ENCODE data around the gene GSN.

Gene GSN

GRCh38 chr9:121232251-121232650 is 35.7 kb upstream of the GSN start:
- H3K4me1 ChIP-seq (ENCODE audit: control insufficient read depth, insufficient read depth, low read length): peaks cover 4% of the 10 kb centered on the region; the same call in 1 of the 2 replicates
- no peak overlapping the region for H3K4me3 ChIP-seq (ENCODE audit: low read depth, low read length)
- no peaks in the 10 kb centered on the region for H3K27me3 ChIP-seq (ENCODE audit: control insufficient read depth, insufficient read depth, low read length)
- H3K9me3 ChIP-seq (ENCODE audit: control insufficient read depth, insufficient read depth, low read depth, low read length): no peaks in the 10 kb centered on the region
- no peak overlapping the region for H3K9ac ChIP-seq (ENCODE audit: low read length)
- H3K36me3 ChIP-seq (ENCODE audit: control insufficient read depth, insufficient read depth, low read length): no peaks in the 10 kb centered on the region
- H3K27ac ChIP-seq (ENCODE audit: low read depth, low read length): no peak overlapping the region

- Histone ChIP-seq H3K9me3 (ENCODE audit: control insufficient read depth, insufficient read depth, low read depth, low read length) (no peaks in the 10 kb centered on the region), H3K36me3 (ENCODE audit: control insufficient read depth, insufficient read depth, low read length) (no peaks in the 10 kb centered on the region), H3K4me3 (ENCODE audit: low read depth, low read length) (no peak overlapping the region), H3K27me3 (ENCODE audit: control insufficient read depth, insufficient read depth, low read length) (peaks cover 11% of the 10 kb centered on the region; the same call in 1 of the 2 replicates), H3K4me1 (ENCODE audit: control insufficient read depth, insufficient read depth, low read length) (peaks cover 4% of the 10 kb centered on the region; the same call in 1 of the 2 replicates), H3K9ac (ENCODE audit: low read length) (no peak overlapping the region), H3K27ac (ENCODE audit: low read depth, low read length) (no peak overlapping the region)
These were observed 33.8 kb upstream of the GSN start for GRCh38 chr9:121233906-121234831.

- Histone ChIP-seq H3K36me3 (ENCODE audit: control insufficient read depth, insufficient read depth, low read length) (no peaks in the 10 kb centered on the region), H3K27me3 (ENCODE audit: control insufficient read depth, insufficient read depth, low read length) (peaks cover 18% of the 10 kb centered on the region; the same call in 1 of the 2 replicates), H3K27ac (ENCODE audit: low read depth, low read length) (no peak overlapping the region), H3K9ac (ENCODE audit: low read length) (no peak overlapping the region), H3K4me3 (ENCODE audit: low read depth, low read length) (no peak overlapping the region), H3K4me1 (ENCODE audit: control insufficient read depth, insufficient read depth, low read length) (peaks cover 4% of the 10 kb centered on the region; the same call in 1 of the 2 replicates), H3K9me3 (ENCODE audit: control insufficient read depth, insufficient read depth, low read depth, low read length) (no peaks in the 10 kb centered on the region)
These were observed 33.2 kb upstream of the GSN start for GRCh38 chr9:121234832-121235161.

GRCh38 chr9:121235512-121235911 is 32.5 kb upstream of the GSN start:
- Histone ChIP-seq H3K27me3 (ENCODE audit: control insufficient read depth, insufficient read depth, low read length) (peaks cover 19% of the 10 kb centered on the region; the same call in 1 of the 2 replicates), H3K4me3 (ENCODE audit: low read depth, low read length) (no peak overlapping the region), H3K9me3 (ENCODE audit: control insufficient read depth, insufficient read depth, low read depth, low read length) (no peaks in the 10 kb centered on the region), H3K36me3 (ENCODE audit: control insufficient read depth, insufficient read depth, low read length) (no peaks in the 10 kb centered on the region), H3K4me1 (ENCODE audit: control insufficient read depth, insufficient read depth, low read length) (peaks cover 4% of the 10 kb centered on the region; the same call in 1 of the 2 replicates), H3K9ac (ENCODE audit: low read length) (no peak overlapping the region), H3K27ac (ENCODE audit: low read depth, low read length) (no peak overlapping the region)

GRCh38 chr9:121237916-121238315 is 30.0 kb upstream of the GSN start:
- Histone ChIP-seq H3K4me1 (ENCODE audit: control insufficient read depth, insufficient read depth, low read length) (peaks cover 4% of the 10 kb centered on the region; the same call in 1 of the 2 replicates), H3K27me3 (ENCODE audit: control insufficient read depth, insufficient read depth, low read length) (peaks cover 19% of the 10 kb centered on the region; the same call in 1 of the 2 replicates), H3K4me3 (ENCODE audit: low read depth, low read length) (no peak overlapping the region), H3K27ac (ENCODE audit: low read depth, low read length) (no peak overlapping the region), H3K9me3 (ENCODE audit: control insufficient read depth, insufficient read depth, low read depth, low read length) (no peaks in the 10 kb centered on the region), H3K9ac (ENCODE audit: low read length) (no peak overlapping the region), H3K36me3 (ENCODE audit: control insufficient read depth, insufficient read depth, low read length) (no peaks in the 10 kb centered on the region)

- H3K27ac ChIP-seq (ENCODE audit: low read depth, low read length): no peak overlapping the region
- H3K36me3 ChIP-seq (ENCODE audit: control insufficient read depth, insufficient read depth, low read length): no peaks in the 10 kb centered on the region
- H3K9ac ChIP-seq (ENCODE audit: low read length): no peak overlapping the region
- H3K4me3 ChIP-seq (ENCODE audit: low read depth, low read length): no peak overlapping the region
- peaks cover 4% of the 10 kb centered on the region; the same call in 1 of the 2 replicates for H3K4me1 ChIP-seq (ENCODE audit: control insufficient read depth, insufficient read depth, low read length)
- H3K27me3 ChIP-seq (ENCODE audit: control insufficient read depth, insufficient read depth, low read length): peaks cover 19% of the 10 kb centered on the region; the same call in 1 of the 2 replicates
- peaks cover 7% of the 10 kb centered on the region for H3K9me3 ChIP-seq (ENCODE audit: control insufficient read depth, insufficient read depth, low read depth, low read length)
These were observed 28.9 kb upstream of the GSN start for GRCh38 chr9:121239071-121239470.

- Histone ChIP-seq H3K4me1 (ENCODE audit: control insufficient read depth, insufficient read depth, low read length) (no peaks in the 10 kb centered on the region), H3K36me3 (ENCODE audit: control insufficient read depth, insufficient read depth, low read length) (no peaks in the 10 kb centered on the region), H3K9ac (ENCODE audit: low read length) (no peak overlapping the region), H3K9me3 (ENCODE audit: control insufficient read depth, insufficient read depth, low read depth, low read length) (peaks cover 13% of the 10 kb centered on the region), H3K27me3 (ENCODE audit: control insufficient read depth, insufficient read depth, low read length) (peaks cover 19% of the 10 kb centered on the region; the same call in 1 of the 2 replicates), H3K27ac (ENCODE audit: low read depth, low read length) (no peak overlapping the region), H3K4me3 (ENCODE audit: low read depth, low read length) (no peak overlapping the region)
These were observed 28.1 kb upstream of the GSN start for GRCh38 chr9:121239851-121240250.

- Histone ChIP-seq H3K4me3 (ENCODE audit: low read depth, low read length) (no peak overlapping the region), H3K4me1 (ENCODE audit: control insufficient read depth, insufficient read depth, low read length) (no peaks in the 10 kb centered on the region), H3K36me3 (ENCODE audit: control insufficient read depth, insufficient read depth, low read length) (no peaks in the 10 kb centered on the region), H3K27me3 (ENCODE audit: control insufficient read depth, insufficient read depth, low read length) (peaks cover 19% of the 10 kb centered on the region; the same call in 1 of the 2 replicates), H3K9me3 (ENCODE audit: control insufficient read depth, insufficient read depth, low read depth, low read length) (peaks cover 13% of the 10 kb centered on the region), H3K9ac (ENCODE audit: low read length) (no peak overlapping the region), H3K27ac (ENCODE audit: low read depth, low read length) (no peak overlapping the region)
These were observed 27.4 kb upstream of the GSN start for GRCh38 chr9:121240472-121241135.

- no peaks in the 10 kb centered on the region for H3K36me3 ChIP-seq (ENCODE audit: control insufficient read depth, insufficient read depth, low read length)
- peaks cover 13% of the 10 kb centered on the region for H3K9me3 ChIP-seq (ENCODE audit: control insufficient read depth, insufficient read depth, low read depth, low read length)
- H3K27me3 ChIP-seq (ENCODE audit: control insufficient read depth, insufficient read depth, low read length): peaks cover 19% of the 10 kb centered on the region
- no peak overlapping the region for H3K9ac ChIP-seq (ENCODE audit: low read length)
- H3K4me1 ChIP-seq (ENCODE audit: control insufficient read depth, insufficient read depth, low read length): no peaks in the 10 kb centered on the region
- no peak overlapping the region for H3K27ac ChIP-seq (ENCODE audit: low read depth, low read length)
- H3K4me3 ChIP-seq (ENCODE audit: low read depth, low read length): no peak overlapping the region
These were observed 25.6 kb upstream of the GSN start for GRCh38 chr9:121242219-121242958.

- Histone ChIP-seq H3K4me1 (ENCODE audit: control insufficient read depth, insufficient read depth, low read length) (no peaks in the 10 kb centered on the region), H3K4me3 (ENCODE audit: low read depth, low read length) (no peak overlapping the region), H3K36me3 (ENCODE audit: control insufficient read depth, insufficient read depth, low read length) (no peaks in the 10 kb centered on the region), H3K9me3 (ENCODE audit: control insufficient read depth, insufficient read depth, low read depth, low read length) (peaks cover 13% of the 10 kb centered on the region), H3K27me3 (ENCODE audit: control insufficient read depth, insufficient read depth, low read length) (peaks cover 19% of the 10 kb centered on the region), H3K27ac (ENCODE audit: low read depth, low read length) (no peak overlapping the region), H3K9ac (ENCODE audit: low read length) (no peak overlapping the region)
These were observed 25.0 kb upstream of the GSN start for GRCh38 chr9:121242959-121243346.
